ENCODE measurements around the gene RBFA.

RBFA gene

GRCh38 chr18:80076379-80076778 lies 42.1 kb downstream of the RBFA start:
- DNase-seq: no peak

DNA sequence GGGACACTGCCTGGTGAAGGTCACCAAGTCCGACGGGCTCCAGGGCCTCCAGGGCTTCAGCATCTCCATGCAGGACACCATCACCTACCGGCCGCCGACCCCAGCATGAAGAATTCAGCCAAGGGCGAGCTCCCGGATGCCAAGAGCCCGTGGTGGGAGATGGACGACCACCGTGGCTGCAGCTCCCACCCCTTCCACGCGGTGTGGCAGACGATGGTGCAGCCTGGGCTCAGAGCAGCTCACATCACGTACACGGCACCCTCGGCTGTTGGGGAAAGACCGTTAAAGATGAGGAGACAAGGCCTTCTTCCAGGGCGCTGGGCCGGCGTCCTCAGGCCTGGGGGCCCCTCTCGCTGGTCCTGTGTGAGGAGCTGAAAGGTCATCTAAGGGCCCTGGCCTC lies 43.6 kb downstream of the RBFA start:
- DNase-seq: no peak

All from NCI-H2171 treated with DMSO at 0.1 percent for 48 hours (cell line).